AG09319 (cell line): Measurements from ENCODE around the gene SRF.

ENCODE experiments used
- DNase-seq: peaks from one replicate; pipeline ENCODE4 v3.0.0-alpha.2; 2010; ENCODE audit warnings: low read depth; ENCODE audit errors: extremely low read depth
- CTCF ChIP-seq: IDR thresholded peaks from 2 replicates; pipeline ENCODE4 v1.5.1; 2011; ENCODE audit warnings: low read depth, mild to moderate bottlenecking, inconsistent platforms, low read length, moderate library complexity

The SRF gene

GRCh38 chr6:43226192-43226851, 55.3 kb downstream of the SRF start:
- no peak for DNase-seq
- TF ChIP-seq CTCF = no peak

- peak; percentile 23 for DNase-seq
- TF ChIP-seq CTCF = peak; percentile 43
Observed at GRCh38 chr6:43228951-43229802, 58.1 kb downstream of the SRF start, which contains the start of gene DNPH1. TSS of gene DNPH1 (minus strand) at chr6:43229481. CDS start at chr6:43229456, 25 bp downstream.

GRCh38 chr6:43229803-43230620, 58.9 kb downstream of the SRF start:
- TF ChIP-seq CTCF = no peak
- DNase-seq = no peak

- DNase-seq = no peak
- TF ChIP-seq CTCF = no peak
Observed at GRCh38 chr6:43231053-43231452, 60.0 kb downstream of the SRF start.
